HepG2 (cell line): ENCODE measurements around the gene SNRPD2. TPM values are rescaled to one million over a fixed set of nuclear protein-coding genes. Genes with fewer than 3 reads are reported as not detected.

Experiments used
- DMAP1 ChIP-seq: IDR thresholded peaks from 2 replicates; pipeline ENCODE4 v1.6.1; 2016
- DNMT3B ChIP-seq: conservative IDR thresholded peaks from 2 replicates; pipeline ENCODE4 v1.6.1; 2016; ENCODE audit warnings: missing biosample characterization, control low read depth
- FOXM1 ChIP-seq: sonication (generic); formaldehyde crosslinking; IDR thresholded peaks from 2 replicates; pipeline ENCODE4 v1.5.0; 2020; ENCODE audit warnings: missing genetic modification reagents
- HNF4G ChIP-seq, 2 experiments: sonication (generic) in 1 of 2; formaldehyde crosslinking in 1 of 2; IDR thresholded peaks; 2 replicates each; pipeline versions ENCODE4 v1.4.0 to v1.6.1; 2011 to 2020; ENCODE audit warnings: borderline replicate concordance in 2 of 2, low read depth in 2 of 2, mild to moderate bottlenecking in 2 of 2, low read length in 1 of 2, missing genetic modification reagents in 1 of 2, moderate library complexity in 1 of 2
- MAFG ChIP-seq: sonication (generic); formaldehyde crosslinking; IDR thresholded peaks from 2 replicates; pipeline ENCODE4 v1.5.1; 2020; ENCODE audit warnings: mild to moderate bottlenecking, missing genetic modification reagents
- NRL ChIP-seq: sonication (generic); formaldehyde crosslinking; IDR thresholded peaks from 2 replicates; pipeline ENCODE4 v1.5.0; 2020; ENCODE audit warnings: missing genetic modification reagents, mild to moderate bottlenecking, moderate library complexity, borderline replicate concordance
- PLSCR1 ChIP-seq: sonication (generic); formaldehyde crosslinking; IDR thresholded peaks from 2 replicates; pipeline ENCODE4 v1.5.0; 2020; ENCODE audit warnings: missing genetic modification reagents, mild to moderate bottlenecking, borderline replicate concordance
- POLR2G ChIP-seq: fragments of 200-400 bp; formaldehyde crosslinking; IDR thresholded peaks from 2 replicates; pipeline ENCODE4 v1.6.1; 2018; ENCODE audit warnings: mild to moderate bottlenecking, low read depth, low read length, moderate library complexity
- PPARG ChIP-seq: conservative IDR thresholded peaks from 2 replicates; pipeline ENCODE4 v1.6.1; 2016; ENCODE audit warnings: missing biosample characterization, missing genetic modification reagents
- SIN3B ChIP-seq: fragments of 150-350 bp; IDR thresholded peaks from 2 replicates; pipeline ENCODE4 v1.6.1; 2014; ENCODE audit warnings: low read length
- ZMYM3 ChIP-seq: sonication (generic); formaldehyde crosslinking; IDR thresholded peaks from 2 replicates; pipeline ENCODE4 v1.5.1; 2020; ENCODE audit warnings: mild to moderate bottlenecking, missing genetic modification reagents
- ZNF441 ChIP-seq: sonication (generic); formaldehyde crosslinking; IDR thresholded peaks from 2 replicates; pipeline ENCODE4 v1.7.0; 2021; ENCODE audit warnings: missing genetic modification reagents, borderline replicate concordance
- ZNF496 ChIP-seq: sonication (generic); formaldehyde crosslinking; IDR thresholded peaks from 2 replicates; pipeline ENCODE4 v1.8.1; 2023; ENCODE audit warnings: mild to moderate bottlenecking, moderate library complexity, missing genetic modification reagents; ENCODE audit not compliant: insufficient replicate concordance
- ZNF589 ChIP-seq: sonication (generic); formaldehyde crosslinking; conservative IDR thresholded peaks from 2 replicates; pipeline ENCODE4 v1.8.0; 2022; ENCODE audit warnings: mild to moderate bottlenecking, moderate library complexity, missing genetic modification reagents
- ZNF747 ChIP-seq: sonication (generic); formaldehyde crosslinking; IDR thresholded peaks from 2 replicates; pipeline ENCODE4 v1.8.1; 2023; ENCODE audit warnings: missing genetic modification reagents, mild to moderate bottlenecking, borderline replicate concordance
- polyA plus RNA-seq, 8 experiments: library from polyadenylated mRNA; depleted of rRNA in 3 of 8; stranded (reverse) in 7 of 8; unstranded in 1 of 8; fragments of >200 nt; fragmentation: Illumina TruSeq in 4 of 8; extraction: Trizol in 4 of 8; gene quantifications; 2 replicates each; pipeline versions ENCODE4 v1.2.1 to v1.2.3, GENCODE V29; 2011 to 2016; ENCODE audit warnings: low read depth in 4 of 8, missing spikeins in 1 of 8, mixed read lengths in 1 of 8; ENCODE audit not compliant: insufficient read depth in 1 of 8
- total RNA-seq, 5 experiments: library from RNA; depleted of rRNA; stranded (reverse); fragments of >200 nt; fragmentation: Illumina TruSeq; extraction: Trizol; gene quantifications; 2 replicates each; pipeline ENCODE4 v1.2.3, GENCODE V29; 2016; ENCODE audit warnings: low read depth in 1 of 5
- TF ChIP-seq, protein P1 (sequence below): IDR thresholded peaks from 2 replicates; pipeline ENCODE4 v1.6.1; 2016; ENCODE audit warnings: missing biosample characterization, missing genetic modification reagents, low read depth
- TF ChIP-seq, protein P2 (sequence below): sonication (generic); formaldehyde crosslinking; IDR thresholded peaks from 2 replicates; pipeline ENCODE4 v1.4.0; 2020; ENCODE audit warnings: missing genetic modification reagents, low read depth, mild to moderate bottlenecking, borderline replicate concordance
- TF ChIP-seq, protein P3 (sequence below): sonication (generic); formaldehyde crosslinking; conservative IDR thresholded peaks from 2 replicates; pipeline ENCODE4 v1.8.0; 2022; ENCODE audit warnings: missing genetic modification reagents
- TF ChIP-seq, protein P4 (sequence below): sonication (generic); IDR thresholded peaks from 2 replicates; pipeline ENCODE4 v1.6.1; 2016; ENCODE audit warnings: low read depth, borderline replicate concordance

The SNRPD2 gene
- total and polyA plus RNA-seq, 2 of the 13 experiments (the other 11 are each of a cell fraction or from before 2014, with no cell fraction given), result 299 to 485 TPM

DNA sequence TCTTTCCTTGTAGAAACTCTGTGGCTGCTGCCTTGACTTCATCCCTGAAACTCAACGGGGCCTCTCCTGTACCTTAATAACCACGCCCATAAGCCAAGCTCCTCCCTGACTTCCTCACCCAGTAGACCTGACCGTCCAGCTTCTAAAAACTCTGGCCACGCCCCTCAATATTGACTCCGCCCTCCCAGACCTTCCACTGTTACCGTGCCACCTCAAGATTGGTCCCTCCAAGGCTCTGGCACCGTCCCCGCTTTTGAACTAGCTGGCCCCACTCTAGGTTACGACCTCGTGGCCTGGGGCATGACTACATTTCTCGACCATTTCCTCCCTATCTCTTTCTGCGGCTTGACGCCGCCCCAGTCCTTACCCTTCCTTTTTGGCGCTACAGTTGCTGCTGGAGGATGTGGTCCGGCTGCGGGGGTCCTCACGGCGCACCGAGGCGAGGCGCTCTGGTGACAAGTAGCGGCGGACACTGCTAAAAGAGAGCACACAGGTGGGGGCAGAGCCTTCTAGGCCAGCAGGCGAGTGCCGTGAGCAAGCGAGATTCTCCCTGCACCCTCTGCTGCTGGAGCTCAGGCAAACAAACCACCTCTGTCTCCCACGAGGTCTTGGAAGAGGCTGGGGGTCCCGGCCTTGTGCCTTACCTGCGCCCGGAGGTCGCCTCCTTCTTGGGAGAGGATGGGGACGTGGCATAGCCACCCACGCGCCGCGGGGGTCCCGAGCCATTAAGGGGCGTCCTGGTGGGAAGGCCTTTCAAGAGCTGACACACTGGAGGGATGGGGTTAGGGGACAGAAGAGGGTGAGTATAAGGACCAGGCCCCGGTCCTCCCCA, 50.3 kb downstream of the SNRPD2 start (continued):
- no peak for TF ChIP-seq ZNF496
- TF ChIP-seq HNF4G (IDR thresholded peaks at IDR 0.05; ENCODE audit: borderline replicate concordance, low read depth, low read length), result no peak
- no peak for TF ChIP-seq HNF4G (CRISPR knock-in tag; IDR thresholded peaks at IDR 0.05; ENCODE audit: borderline replicate concordance, low read depth)
- no peak for TF ChIP-seq FOXM1 (CRISPR knock-in tag)
- TF ChIP-seq, protein P1, sequence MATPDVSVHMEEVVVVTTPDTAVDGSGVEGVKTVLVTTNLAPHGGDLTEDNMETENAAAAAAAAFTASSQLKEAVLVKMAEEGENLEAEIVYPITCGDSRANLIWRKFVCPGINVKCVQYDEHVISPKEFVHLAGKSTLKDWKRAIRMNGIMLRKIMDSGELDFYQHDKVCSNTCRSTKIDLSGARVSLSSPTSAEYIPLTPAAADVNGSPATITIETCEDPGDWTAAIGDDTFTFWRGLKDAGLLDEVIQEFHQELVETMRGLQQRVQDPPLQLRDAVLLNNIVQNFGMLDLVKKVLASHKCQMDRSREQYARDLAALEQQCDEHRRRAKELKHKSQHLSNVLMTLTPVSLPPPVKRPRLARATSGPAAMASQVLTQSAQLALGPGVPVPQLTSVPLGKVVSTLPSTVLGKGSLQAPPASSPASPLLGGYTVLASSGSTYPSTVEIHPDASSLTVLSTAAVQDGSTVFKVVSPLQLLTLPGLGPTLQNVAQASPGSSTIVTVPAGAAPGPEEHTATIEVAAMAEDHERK (CRISPR knock-in tag), result no peak
- no peak for TF ChIP-seq PPARG (CRISPR knock-in tag)
- TF ChIP-seq DMAP1 (CRISPR knock-in tag), result 0 out of 2 replicates have a peak, but pooled peaks have one; percentile 31
- TF ChIP-seq MAFG (CRISPR knock-in tag), result no peak
- no peak for TF ChIP-seq PLSCR1 (CRISPR knock-in tag)
- TF ChIP-seq, protein P2, sequence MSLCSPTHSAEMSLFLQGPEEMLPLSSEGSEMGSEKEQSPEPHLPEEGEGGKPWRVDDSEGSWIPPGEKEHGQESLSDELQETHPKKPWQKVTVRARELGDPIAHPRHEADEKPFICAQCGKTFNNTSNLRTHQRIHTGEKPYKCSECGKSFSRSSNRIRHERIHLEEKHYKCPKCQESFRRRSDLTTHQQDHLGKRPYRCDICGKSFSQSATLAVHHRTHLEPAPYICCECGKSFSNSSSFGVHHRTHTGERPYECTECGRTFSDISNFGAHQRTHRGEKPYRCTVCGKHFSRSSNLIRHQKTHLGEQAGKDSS (CRISPR knock-in tag), result 0 out of 2 replicates have a peak, but pooled peaks have one; percentile 22
- no peak; the same call in 1 of the 2 replicates for TF ChIP-seq NRL
- no peak for TF ChIP-seq ZNF589
- no peak for TF ChIP-seq ZNF441
- TF ChIP-seq POLR2G, result no peak
- no peak for TF ChIP-seq ZMYM3 (CRISPR knock-in tag)
- 0 out of 2 replicates have a peak, but pooled peaks have one; percentile 36 for TF ChIP-seq ZNF747 (CRISPR knock-in tag)
- TF ChIP-seq DNMT3B (CRISPR knock-in tag), result no peak
- TF ChIP-seq SIN3B, result no peak
- TF ChIP-seq, protein P3, sequence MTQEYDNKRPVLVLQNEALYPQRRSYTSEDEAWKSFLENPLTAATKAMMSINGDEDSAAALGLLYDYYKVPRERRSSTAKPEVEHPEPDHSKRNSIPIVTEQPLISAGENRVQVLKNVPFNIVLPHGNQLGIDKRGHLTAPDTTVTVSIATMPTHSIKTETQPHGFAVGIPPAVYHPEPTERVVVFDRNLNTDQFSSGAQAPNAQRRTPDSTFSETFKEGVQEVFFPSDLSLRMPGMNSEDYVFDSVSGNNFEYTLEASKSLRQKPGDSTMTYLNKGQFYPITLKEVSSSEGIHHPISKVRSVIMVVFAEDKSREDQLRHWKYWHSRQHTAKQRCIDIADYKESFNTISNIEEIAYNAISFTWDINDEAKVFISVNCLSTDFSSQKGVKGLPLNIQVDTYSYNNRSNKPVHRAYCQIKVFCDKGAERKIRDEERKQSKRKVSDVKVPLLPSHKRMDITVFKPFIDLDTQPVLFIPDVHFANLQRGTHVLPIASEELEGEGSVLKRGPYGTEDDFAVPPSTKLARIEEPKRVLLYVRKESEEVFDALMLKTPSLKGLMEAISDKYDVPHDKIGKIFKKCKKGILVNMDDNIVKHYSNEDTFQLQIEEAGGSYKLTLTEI, result no peak
- TF ChIP-seq, protein P4, sequence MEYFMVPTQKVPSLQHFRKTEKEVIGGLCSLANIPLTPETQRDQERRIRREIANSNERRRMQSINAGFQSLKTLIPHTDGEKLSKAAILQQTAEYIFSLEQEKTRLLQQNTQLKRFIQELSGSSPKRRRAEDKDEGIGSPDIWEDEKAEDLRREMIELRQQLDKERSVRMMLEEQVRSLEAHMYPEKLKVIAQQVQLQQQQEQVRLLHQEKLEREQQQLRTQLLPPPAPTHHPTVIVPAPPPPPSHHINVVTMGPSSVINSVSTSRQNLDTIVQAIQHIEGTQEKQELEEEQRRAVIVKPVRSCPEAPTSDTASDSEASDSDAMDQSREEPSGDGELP, result no peak
